HG02610 (cell line): ENCODE data around the gene LRRC74A.

Experiments
- ATAC-seq: cut with Tn5 transposase; IDR thresholded peaks from one replicate; pipeline ENCODE4 v1.9.1; 2021; ENCODE audit warnings: mild to moderate bottlenecking, moderate library complexity; ENCODE audit not compliant: unreplicated experiment

LRRC74A gene

GRCh38 chr14:76844223-76844622 is 18.0 kb downstream of the LRRC74A start:
- ATAC-seq: no peak

DNA sequence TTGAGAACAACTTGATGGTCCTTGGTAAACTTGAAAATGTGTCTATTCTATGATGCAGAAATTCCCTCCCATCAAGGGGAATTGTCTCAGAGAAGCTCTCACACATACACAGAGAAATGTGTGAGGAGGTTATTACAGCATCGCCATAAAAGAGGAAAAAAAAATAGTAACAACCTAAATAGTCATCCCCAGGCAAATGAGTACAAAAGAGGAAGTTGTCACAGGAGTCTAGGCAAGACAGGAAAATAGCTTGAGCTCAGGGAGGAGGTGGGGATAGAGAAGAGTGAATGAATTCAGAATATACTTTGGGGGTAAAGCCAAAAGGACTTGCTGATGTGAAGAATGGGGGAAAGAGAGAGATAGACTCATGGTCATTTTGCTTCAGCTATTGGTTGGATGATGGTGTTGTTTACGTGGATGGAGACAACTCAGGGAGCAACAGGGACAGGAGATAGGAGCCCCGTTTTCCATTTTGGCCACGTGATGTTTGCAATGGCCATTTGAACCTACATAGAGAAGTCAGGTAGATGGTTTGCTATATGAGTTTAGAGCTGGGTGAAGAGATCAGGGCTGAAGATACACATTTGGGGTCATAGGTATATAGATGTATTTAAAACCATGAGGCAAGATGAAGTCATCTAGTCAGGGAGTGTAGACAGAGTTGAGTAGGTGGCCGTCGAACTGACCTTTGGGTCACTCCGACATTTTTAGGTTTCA is 20.3 kb downstream of the LRRC74A start:
- no peak for ATAC-seq

- no peak for ATAC-seq
Measured at GRCh38 chr14:76848879-76849278, 22.7 kb downstream of the LRRC74A start.

- no peak for ATAC-seq
Measured at GRCh38 chr14:76855066-76855465, 28.9 kb downstream of the LRRC74A start.

DNA sequence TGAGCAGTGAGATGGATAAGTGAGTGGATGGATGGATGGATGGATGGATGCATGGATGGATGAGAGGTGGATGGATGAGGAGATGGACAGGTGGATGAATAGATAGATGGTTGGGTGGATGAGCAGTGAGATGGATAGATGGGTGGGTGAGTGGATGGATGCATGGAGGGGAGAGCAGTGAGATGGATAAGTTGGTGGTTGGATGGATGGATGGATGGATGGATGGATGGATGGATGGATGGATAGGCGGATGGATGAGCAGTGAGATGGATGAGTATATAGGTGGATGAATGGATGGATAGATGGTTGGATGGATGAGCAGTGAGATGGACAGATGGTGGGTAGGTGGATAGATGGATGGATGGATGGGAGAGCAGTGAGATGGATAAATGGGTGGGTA is 30.6 kb downstream of the LRRC74A start:
- no peak for ATAC-seq

DNA sequence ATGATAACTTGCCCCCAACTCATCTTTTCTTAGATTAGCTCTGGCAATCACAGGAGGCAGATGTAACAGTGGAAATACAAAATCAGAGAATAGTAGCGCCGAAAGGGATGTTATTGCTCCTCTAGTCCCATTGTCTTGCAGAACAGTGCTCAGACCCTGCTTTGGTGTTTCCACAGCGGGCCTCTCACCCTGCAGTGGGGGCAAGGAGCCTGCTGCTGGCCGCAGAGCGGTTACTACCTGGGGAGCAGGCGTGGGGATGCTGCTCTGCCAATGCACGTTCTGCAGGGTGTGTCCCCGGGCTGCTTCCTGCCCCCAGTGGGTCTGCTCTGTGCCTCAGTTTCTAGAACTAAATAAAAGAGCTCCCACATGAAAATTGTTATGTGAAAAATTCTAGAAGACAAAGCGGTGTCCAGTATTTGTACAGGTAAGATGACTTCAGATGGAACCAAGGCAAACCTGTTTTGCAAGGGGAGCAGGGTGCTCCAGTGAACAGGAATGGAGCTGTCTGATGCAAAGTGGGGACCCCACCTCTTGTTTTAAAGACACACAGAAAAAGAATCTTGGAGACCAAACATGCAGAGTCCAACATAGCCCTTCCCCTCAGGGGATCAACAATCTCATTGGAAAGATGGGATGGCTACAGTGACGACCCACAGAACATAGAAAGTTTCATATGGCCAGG is 35.5 kb downstream of the LRRC74A start:
- no peak for ATAC-seq

- no peak for ATAC-seq
Measured at GRCh38 chr14:76862546-76863282, 36.5 kb downstream of the LRRC74A start.

DNA sequence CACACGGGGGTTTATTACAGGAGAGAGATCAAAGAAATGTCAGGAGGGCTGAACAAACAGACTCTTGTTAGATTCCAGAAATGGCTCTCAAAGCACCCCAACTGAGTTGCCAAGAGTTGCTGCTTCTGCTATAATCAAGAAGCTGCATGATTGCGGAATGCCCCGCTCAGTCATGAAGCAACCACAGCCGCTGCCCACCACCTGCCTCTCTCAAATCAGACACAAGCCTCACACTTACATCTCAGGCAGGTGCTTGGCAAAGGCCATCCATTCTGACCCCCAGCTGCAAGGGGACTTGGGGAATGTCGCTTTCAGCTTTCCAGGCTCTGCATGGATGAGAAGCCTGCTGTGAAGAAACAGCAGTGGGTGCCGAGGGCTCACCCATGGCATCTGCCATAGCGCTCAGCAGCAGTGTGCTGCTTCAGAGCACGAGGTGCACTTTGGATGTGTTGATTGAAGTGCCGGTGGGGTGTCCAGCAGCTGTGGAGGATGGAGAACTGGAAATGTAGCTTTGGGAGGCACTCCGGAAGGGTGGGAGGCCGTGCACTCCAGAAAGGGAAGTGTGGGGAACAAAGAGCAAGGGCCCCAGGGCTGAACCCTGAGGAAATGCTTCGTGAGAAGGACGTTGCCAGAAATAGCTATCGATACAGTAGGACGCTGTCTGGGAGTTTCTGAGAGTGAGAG is 37.7 kb downstream of the LRRC74A start:
- no peak for ATAC-seq

GRCh38 chr14:76866456-76866855 is 40.2 kb downstream of the LRRC74A start:
- ATAC-seq: no peak

- ATAC-seq: no peak
Measured at GRCh38 chr14:76867516-76868453, 41.6 kb downstream of the LRRC74A start.

- no peak for ATAC-seq
Measured at GRCh38 chr14:76868454-76869170, 42.4 kb downstream of the LRRC74A start.

GRCh38 chr14:76870166-76870565 is 44.0 kb downstream of the LRRC74A start:
- no peak for ATAC-seq

- ATAC-seq: no peak
Measured at GRCh38 chr14:76872796-76873432, 46.7 kb downstream of the LRRC74A start.

GRCh38 chr14:76874734-76875133 is 48.5 kb downstream of the LRRC74A start:
- no peak for ATAC-seq

- ATAC-seq: no peak
Measured at GRCh38 chr14:76876076-76876475, 49.9 kb downstream of the LRRC74A start.

- no peak for ATAC-seq
Measured at GRCh38 chr14:76877871-76878270, 51.7 kb downstream of the LRRC74A start.

- ATAC-seq: no peak
Measured at GRCh38 chr14:76880449-76880848, 54.2 kb downstream of the LRRC74A start.

DNA sequence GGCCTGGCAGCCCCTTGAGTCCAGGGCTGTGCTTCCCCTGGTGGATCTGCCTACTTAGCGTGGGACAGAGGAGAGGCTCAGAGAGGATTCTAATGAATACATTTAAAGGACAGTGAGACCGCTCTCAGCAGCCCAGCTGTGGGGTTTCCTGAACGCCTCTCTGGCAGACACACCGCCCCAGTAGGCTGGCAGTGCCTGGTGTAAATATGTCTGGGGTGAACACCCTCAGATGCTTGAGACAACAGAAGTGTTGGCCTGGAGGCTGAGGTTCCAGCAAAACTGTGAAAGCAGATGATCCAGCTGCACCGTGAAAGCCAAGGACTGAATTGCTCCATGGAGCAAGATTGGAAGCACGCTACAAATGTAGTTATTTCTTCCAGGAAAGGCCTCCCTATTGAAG is 55.1 kb downstream of the LRRC74A start:
- ATAC-seq: no peak

- ATAC-seq: no peak
Measured at GRCh38 chr14:76882651-76883050, 56.4 kb downstream of the LRRC74A start.
